ENCODE results near the gene MRAP.

- TF ChIP-seq POLR2A (IDR thresholded peaks at IDR 0.05; ENCODE audit: extremely low read depth, insufficient read length): no peak
- TF ChIP-seq CTCF (IDR thresholded peaks at IDR 0.05; ENCODE audit: low read depth, low read length): no peak
- TF ChIP-seq MAX (IDR thresholded peaks at IDR 0.05; ENCODE audit: low read depth, low read length): no peak
Measured at GRCh38 chr21:32276671-32277070, 22.0 kb upstream of the MRAP start.

Measured in NB4 (cell line).